GM23338 (cell line): ENCODE measurements around the gene STXBP5. TPM values are rescaled to one million over a fixed set of nuclear protein-coding genes. Genes with fewer than 3 reads are reported as not detected.

Experiments
- ATAC-seq: fragments of 200-7000 bp; cut with Tn5 transposase; 3 replicates; pipeline ENCODE4 v1.9.1; 2020
- DNase-seq: peaks from one replicate; pipeline ENCODE4 v3.0.0-alpha.2; 2015; ENCODE audit warnings: low spot score
- H2AFZ ChIP-seq: fragments of 200-600 bp; sonication (generic); 2 replicates; pipeline ENCODE4 v1.8.0; 2016; ENCODE audit warnings: antibody characterized with exemption, mild to moderate bottlenecking, moderate library complexity
- H3F3A ChIP-seq: fragments of 200-600 bp; sonication (generic); replicated peaks from 2 replicates; pipeline ENCODE4 v1.8.0; 2017; ENCODE audit warnings: antibody characterized with exemption, mixed run types, low read depth
- H3K27ac ChIP-seq: fragments of 200-600 bp; sonication (generic); 2 replicates; pipeline ENCODE4 v1.6.1; 2016; ENCODE audit warnings: low read depth
- H3K27me3 ChIP-seq: fragments of 200-600 bp; sonication (generic); 2 replicates; pipeline ENCODE4 v1.8.0; 2016; ENCODE audit warnings: mild to moderate bottlenecking, mixed run types, moderate library complexity; ENCODE audit not compliant: insufficient read depth
- H3K36me3 ChIP-seq: fragments of 200-600 bp; sonication (generic); 2 replicates; pipeline ENCODE4 v1.8.0; 2016; ENCODE audit warnings: mild to moderate bottlenecking; ENCODE audit not compliant: insufficient read depth
- H3K4me1 ChIP-seq: fragments of 200-600 bp; sonication (generic); 2 replicates; pipeline ENCODE4 v1.8.0; 2016; ENCODE audit warnings: mild to moderate bottlenecking, moderate library complexity; ENCODE audit not compliant: insufficient read depth
- H3K4me2 ChIP-seq: fragments of 200-600 bp; sonication (generic); 2 replicates; pipeline ENCODE4 v1.7.1; 2017; ENCODE audit warnings: mixed run types
- H3K4me3 ChIP-seq: fragments of 200-600 bp; sonication (generic); 2 replicates; pipeline ENCODE4 v1.6.1; 2016; ENCODE audit warnings: mixed run types
- H3K79me2 ChIP-seq: fragments of 200-600 bp; sonication (generic); replicated peaks from 2 replicates; pipeline ENCODE4 v1.8.0; 2017; ENCODE audit warnings: mild to moderate bottlenecking; ENCODE audit not compliant: insufficient read depth
- H3K9me2 ChIP-seq: fragments of 200-600 bp; sonication (generic); 2 replicates; pipeline ENCODE4 v1.8.0; 2017; ENCODE audit not compliant: insufficient read depth
- H4K20me1 ChIP-seq: fragments of 200-600 bp; sonication (generic); replicated peaks from 2 replicates; pipeline ENCODE4 v1.8.0; 2017; ENCODE audit warnings: mild to moderate bottlenecking; ENCODE audit not compliant: insufficient read depth
- H3K27ac Mint-ChIP-seq: 2 replicates; pipeline ENCODE4 v1.8.0; 2020; ENCODE audit warnings: inconsistent platforms, mild to moderate bottlenecking, moderate library complexity, mixed read lengths
- H3K27me3 Mint-ChIP-seq: 3 replicates; pipeline ENCODE4 v1.8.0; 2022; ENCODE audit warnings: low read depth, mild to moderate bottlenecking, moderate library complexity, mixed read lengths, inconsistent platforms; ENCODE audit not compliant: insufficient read depth, poor library complexity
- H3K36me3 Mint-ChIP-seq: 3 replicates; pipeline ENCODE4 v1.8.0; 2021; ENCODE audit warnings: low read depth, mild to moderate bottlenecking, inconsistent platforms, moderate library complexity, mixed read lengths
- H3K4me1 Mint-ChIP-seq: 3 replicates; pipeline ENCODE4 v1.8.0; 2020; ENCODE audit warnings: mild to moderate bottlenecking, inconsistent platforms, mixed read lengths
- H3K4me3 Mint-ChIP-seq: 3 replicates; pipeline ENCODE4 v1.8.0; 2021; ENCODE audit warnings: moderate library complexity, mild to moderate bottlenecking, inconsistent platforms, mixed read lengths
- H3K9me3 Mint-ChIP-seq: 3 replicates; pipeline ENCODE4 v1.8.0; 2020; ENCODE audit warnings: moderate library complexity, mild to moderate bottlenecking, inconsistent platforms, mixed read lengths
- EZH2 ChIP-seq: fragments of 200-600 bp; sonication (generic); IDR thresholded peaks from one replicate; pipeline ENCODE4 v1.8.0; 2017; ENCODE audit warnings: antibody characterized with exemption, mild to moderate bottlenecking, low read depth; ENCODE audit not compliant: unreplicated experiment
- EZH2phosphoT487 ChIP-seq: fragments of 200-600 bp; sonication (generic); IDR thresholded peaks from one replicate; pipeline ENCODE4 v1.8.1; 2018; ENCODE audit warnings: antibody characterized with exemption; ENCODE audit not compliant: unreplicated experiment
- NANOG ChIP-seq: IDR thresholded peaks from 2 replicates; pipeline ENCODE4 v1.6.1; 2016; ENCODE audit warnings: antibody characterized with exemption, borderline replicate concordance
- POLR2AphosphoS5 ChIP-seq: IDR thresholded peaks from 2 replicates; pipeline ENCODE4 v1.6.1; 2016; ENCODE audit warnings: antibody characterized with exemption, low read depth
- STAT1 ChIP-seq: IDR thresholded peaks from one replicate; pipeline ENCODE4 v1.6.1; 2016; ENCODE audit warnings: antibody characterized with exemption; ENCODE audit not compliant: unreplicated experiment
- ZNF114 ChIP-seq: fragments of 250-450 bp; sonication (Bioruptor Pico); IDR thresholded peaks from 2 replicates; pipeline ENCODE4 v1.5.0; 2020; ENCODE audit warnings: mild to moderate bottlenecking, moderate library complexity
- ZNF331 ChIP-seq: fragments of 250-450 bp; sonication (Bioruptor Pico); IDR thresholded peaks from 2 replicates; pipeline ENCODE4 v1.5.0; 2020; ENCODE audit warnings: low read depth, mild to moderate bottlenecking, moderate library complexity
- polyA plus RNA-seq: library from polyadenylated mRNA; unstranded; fragments of >200 nt; fragmentation: Nextera tagmentation; extraction: Ambion mirVana; gene quantifications from 2 replicates; pipeline ENCODE4 v1.2.1, GENCODE V29; 2016
- total RNA-seq: library from RNA; depleted of rRNA; stranded (reverse); fragments of >200 nt; shearing (Covaris generic); gene quantifications from 2 replicates; pipeline ENCODE4 v1.2.3, GENCODE V29; 2014
- TF ChIP-seq, protein P1 (sequence below): IDR thresholded peaks from 2 replicates; pipeline ENCODE4 v1.6.1; 2016; ENCODE audit warnings: antibody characterized with exemption
- TF ChIP-seq, protein P2 (sequence below): fragments of 250-450 bp; sonication (Bioruptor Pico); IDR thresholded peaks from 2 replicates; pipeline ENCODE4 v1.5.0; 2020; ENCODE audit warnings: mild to moderate bottlenecking, moderate library complexity

STXBP5 gene
- total and polyA plus RNA-seq, 2 experiments from 2014 or later: 3.9 to 17.8 TPM

DNA sequence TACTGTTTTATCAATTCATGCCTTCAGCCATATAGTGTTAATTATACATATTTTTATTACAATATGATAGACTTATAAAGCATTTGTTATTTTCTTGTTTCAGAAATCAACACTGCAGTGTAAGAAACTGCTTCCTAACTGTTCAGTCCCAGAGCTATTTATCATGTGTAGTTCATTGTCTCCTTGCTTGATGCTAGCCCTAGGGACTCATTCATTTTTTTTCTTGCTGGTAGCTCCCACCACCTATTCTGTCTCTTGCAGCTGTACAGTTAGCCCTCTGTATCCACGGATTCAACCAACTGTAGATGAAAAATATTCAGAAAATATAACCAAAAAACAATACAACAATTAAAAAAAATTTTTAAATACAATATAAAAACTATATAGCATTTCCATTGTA, 121.3 kb downstream of the STXBP5 start:
- Mint-ChIP-seq H3K36me3 (0 out of 3 replicates have a peak, but pooled peaks cover 3% of the 10 kb centered on the region), H3K27me3 (no peaks in the 10 kb centered on the region), H3K4me3 (no peak overlapping the region), H3K9me3 (no peaks in the 10 kb centered on the region), H3K4me1 (peaks cover 8% of the 10 kb centered on the region; the same call in 2 of the 3 replicates), H3K27ac (no peak overlapping the region)
- H3K27me3 ChIP-seq: no peaks in the 10 kb centered on the region
- no peaks in the 10 kb centered on the region for H3F3A ChIP-seq
- TF ChIP-seq POLR2AphosphoS5 (no peak), STAT1 (no peak), NANOG (no peak), ZNF114 (CRISPR knock-in tag) (no peak), EZH2 (no peak), EZH2phosphoT487 (no peak), ZNF331 (CRISPR knock-in tag) (no peak)
- TF ChIP-seq, protein P1, sequence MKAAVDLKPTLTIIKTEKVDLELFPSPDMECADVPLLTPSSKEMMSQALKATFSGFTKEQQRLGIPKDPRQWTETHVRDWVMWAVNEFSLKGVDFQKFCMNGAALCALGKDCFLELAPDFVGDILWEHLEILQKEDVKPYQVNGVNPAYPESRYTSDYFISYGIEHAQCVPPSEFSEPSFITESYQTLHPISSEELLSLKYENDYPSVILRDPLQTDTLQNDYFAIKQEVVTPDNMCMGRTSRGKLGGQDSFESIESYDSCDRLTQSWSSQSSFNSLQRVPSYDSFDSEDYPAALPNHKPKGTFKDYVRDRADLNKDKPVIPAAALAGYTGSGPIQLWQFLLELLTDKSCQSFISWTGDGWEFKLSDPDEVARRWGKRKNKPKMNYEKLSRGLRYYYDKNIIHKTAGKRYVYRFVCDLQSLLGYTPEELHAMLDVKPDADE: no peak
- TF ChIP-seq, protein P2, sequence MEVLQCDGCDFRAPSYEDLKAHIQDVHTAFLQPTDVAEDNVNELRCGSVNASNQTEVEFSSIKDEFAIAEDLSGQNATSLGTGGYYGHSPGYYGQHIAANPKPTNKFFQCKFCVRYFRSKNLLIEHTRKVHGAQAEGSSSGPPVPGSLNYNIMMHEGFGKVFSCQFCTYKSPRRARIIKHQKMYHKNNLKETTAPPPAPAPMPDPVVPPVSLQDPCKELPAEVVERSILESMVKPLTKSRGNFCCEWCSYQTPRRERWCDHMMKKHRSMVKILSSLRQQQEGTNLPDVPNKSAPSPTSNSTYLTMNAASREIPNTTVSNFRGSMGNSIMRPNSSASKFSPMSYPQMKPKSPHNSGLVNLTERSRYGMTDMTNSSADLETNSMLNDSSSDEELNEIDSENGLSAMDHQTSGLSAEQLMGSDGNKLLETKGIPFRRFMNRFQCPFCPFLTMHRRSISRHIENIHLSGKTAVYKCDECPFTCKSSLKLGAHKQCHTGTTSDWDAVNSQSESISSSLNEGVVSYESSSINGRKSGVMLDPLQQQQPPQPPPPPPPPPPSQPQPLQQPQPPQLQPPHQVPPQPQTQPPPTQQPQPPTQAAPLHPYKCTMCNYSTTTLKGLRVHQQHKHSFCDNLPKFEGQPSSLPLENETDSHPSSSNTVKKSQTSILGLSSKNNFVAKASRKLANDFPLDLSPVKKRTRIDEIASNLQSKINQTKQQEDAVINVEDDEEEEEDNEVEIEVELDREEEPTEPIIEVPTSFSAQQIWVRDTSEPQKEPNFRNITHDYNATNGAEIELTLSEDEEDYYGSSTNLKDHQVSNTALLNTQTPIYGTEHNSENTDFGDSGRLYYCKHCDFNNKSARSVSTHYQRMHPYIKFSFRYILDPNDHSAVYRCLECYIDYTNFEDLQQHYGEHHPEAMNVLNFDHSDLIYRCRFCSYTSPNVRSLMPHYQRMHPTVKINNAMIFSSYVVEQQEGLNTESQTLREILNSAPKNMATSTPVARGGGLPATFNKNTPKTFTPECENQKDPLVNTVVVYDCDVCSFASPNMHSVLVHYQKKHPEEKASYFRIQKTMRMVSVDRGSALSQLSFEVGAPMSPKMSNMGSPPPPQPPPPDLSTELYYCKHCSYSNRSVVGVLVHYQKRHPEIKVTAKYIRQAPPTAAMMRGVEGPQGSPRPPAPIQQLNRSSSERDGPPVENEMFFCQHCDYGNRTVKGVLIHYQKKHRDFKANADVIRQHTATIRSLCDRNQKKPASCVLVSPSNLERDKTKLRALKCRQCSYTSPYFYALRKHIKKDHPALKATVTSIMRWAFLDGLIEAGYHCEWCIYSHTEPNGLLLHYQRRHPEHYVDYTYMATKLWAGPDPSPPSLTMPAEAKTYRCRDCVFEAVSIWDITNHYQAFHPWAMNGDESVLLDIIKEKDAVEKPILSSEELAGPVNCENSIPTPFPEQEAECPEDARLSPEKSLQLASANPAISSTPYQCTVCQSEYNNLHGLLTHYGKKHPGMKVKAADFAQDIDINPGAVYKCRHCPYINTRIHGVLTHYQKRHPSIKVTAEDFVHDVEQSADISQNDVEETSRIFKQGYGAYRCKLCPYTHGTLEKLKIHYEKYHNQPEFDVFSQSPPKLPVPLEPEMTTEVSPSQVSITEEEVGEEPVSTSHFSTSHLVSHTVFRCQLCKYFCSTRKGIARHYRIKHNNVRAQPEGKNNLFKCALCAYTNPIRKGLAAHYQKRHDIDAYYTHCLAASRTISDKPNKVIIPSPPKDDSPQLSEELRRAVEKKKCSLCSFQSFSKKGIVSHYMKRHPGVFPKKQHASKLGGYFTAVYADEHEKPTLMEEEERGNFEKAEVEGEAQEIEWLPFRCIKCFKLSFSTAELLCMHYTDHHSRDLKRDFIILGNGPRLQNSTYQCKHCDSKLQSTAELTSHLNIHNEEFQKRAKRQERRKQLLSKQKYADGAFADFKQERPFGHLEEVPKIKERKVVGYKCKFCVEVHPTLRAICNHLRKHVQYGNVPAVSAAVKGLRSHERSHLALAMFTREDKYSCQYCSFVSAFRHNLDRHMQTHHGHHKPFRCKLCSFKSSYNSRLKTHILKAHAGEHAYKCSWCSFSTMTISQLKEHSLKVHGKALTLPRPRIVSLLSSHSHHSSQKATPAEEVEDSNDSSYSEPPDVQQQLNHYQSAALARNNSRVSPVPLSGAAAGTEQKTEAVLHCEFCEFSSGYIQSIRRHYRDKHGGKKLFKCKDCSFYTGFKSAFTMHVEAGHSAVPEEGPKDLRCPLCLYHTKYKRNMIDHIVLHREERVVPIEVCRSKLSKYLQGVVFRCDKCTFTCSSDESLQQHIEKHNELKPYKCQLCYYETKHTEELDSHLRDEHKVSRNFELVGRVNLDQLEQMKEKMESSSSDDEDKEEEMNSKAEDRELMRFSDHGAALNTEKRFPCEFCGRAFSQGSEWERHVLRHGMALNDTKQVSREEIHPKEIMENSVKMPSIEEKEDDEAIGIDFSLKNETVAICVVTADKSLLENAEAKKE (CRISPR knock-in tag): no peak
- no peak overlapping the region for H3K4me3 ChIP-seq
- H3K36me3 ChIP-seq: no peaks in the 10 kb centered on the region; the same call in 1 of the 2 replicates
- ATAC-seq: no peak
- no peaks in the 10 kb centered on the region for H3K79me2 ChIP-seq
- no peak overlapping the region for H2AFZ ChIP-seq
- peaks cover 8% of the 10 kb centered on the region; the same call in 1 of the 2 replicates for H3K4me1 ChIP-seq
- DNase-seq: no peak
- H4K20me1 ChIP-seq: no peaks in the 10 kb centered on the region
- no peak overlapping the region for H3K4me2 ChIP-seq
- H3K27ac ChIP-seq: no peak overlapping the region
- no peaks in the 10 kb centered on the region for H3K9me2 ChIP-seq
